ENCODE results near the gene STX8.
"Not testable (repeated sequence)": the region's sequence is repeated elsewhere in the genome, so short reads cannot be mapped to it uniquely, and the experiment has no call there.

Gene STX8

GRCh38 chr17:9575381-9576101 is at the start of gene STX8:
TSS of gene STX8 (minus strand) at chr17:9575820. CDS start at chr17:9575808, 12 bp downstream.
- peak; percentile 84 to 98 (median 90) for DNase-seq
- intact Hi-C loops (cut with DNase I): no loop called here

GRCh38 chr17:9622961-9623360 is 47.3 kb upstream of the STX8 start:
- intact Hi-C loops (cut with DNase I): loop anchor here (10.0 kb wide), 1 partner anchor 62 kb away; no protein-coding TSS in a partner anchor
- no peak for DNase-seq

DNA sequence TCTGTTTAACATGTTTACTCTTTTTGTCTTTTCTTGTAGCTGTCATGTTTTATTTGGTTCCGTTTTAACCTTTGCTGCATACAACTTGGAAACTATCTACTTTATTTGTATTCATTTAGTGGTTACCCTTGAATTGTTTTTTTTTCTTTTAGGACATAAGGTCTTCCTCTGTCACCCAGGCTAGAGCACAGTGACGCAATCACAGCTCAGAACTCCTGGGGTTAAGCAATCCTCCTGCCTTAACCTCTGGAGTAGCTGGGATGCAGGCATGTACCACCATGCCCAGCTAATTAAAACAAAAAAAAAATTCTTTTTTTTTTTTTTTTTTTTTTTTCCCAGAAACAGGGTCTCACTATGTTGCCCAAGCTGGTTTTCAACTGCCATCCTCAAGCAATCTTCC is 39.9 kb upstream of the STX8 start:
- intact Hi-C loops (cut with DNase I): no loop called here
- no peak for DNase-seq

DNA sequence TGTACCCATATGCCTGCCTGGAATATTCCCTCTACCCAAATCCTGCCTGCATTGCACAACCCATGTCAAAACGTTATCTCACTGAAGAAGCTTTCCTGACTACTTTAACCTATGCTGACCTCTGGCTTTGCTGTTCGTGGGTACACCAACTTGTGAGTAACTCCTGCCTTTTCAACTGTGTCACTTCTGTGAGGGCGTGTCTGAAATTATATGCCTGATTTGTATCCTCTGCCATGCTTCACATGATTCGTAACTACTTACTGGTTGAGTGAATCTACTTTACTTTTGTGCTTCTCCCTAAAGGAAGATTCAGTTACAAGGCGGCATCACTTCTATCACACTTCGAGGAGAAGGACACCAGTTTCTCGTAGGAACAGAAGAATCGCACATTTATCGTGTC is 36.4 kb upstream of the STX8 start:
- no peak for DNase-seq
- intact Hi-C loops (cut with DNase I): no loop called here

- intact Hi-C loops (cut with DNase I): no loop called here
Observed at GRCh38 chr17:9611557-9611956, 35.9 kb upstream of the STX8 start.

GRCh38 chr17:9607058-9607457 is 31.4 kb upstream of the STX8 start:
- DNase-seq; intact Hi-C loops (cut with DNase I): not testable (repeated sequence)

More at GRCh38 chr17:9611557-9611956, 35.9 kb upstream of the STX8 start:
- no peak for DNase-seq

DNA sequence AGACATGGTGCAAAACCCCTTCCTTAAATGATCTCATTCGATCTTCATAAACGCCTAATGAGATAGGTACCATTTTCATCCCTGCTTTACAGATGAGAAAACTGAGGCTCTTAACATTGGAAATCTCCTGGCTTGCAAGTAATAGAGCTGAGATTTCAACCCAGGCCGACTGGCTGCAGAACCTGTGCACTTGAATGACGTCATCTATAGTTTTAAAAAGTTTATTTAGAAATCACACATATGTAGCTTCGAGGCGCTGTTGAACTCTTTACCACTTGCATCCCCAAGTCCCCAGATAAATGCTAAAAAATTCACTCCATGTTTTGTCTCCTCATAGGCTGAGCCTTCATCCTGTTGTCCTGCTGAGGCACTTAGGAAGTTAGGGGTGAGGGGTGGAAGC is 30.8 kb upstream of the STX8 start:
- no peak for DNase-seq
- intact Hi-C loops (cut with DNase I): no loop called here

GRCh38 chr17:9604583-9604982 is 29.0 kb upstream of the STX8 start:
- DNase-seq; intact Hi-C loops (cut with DNase I): not testable (repeated sequence)

DNA sequence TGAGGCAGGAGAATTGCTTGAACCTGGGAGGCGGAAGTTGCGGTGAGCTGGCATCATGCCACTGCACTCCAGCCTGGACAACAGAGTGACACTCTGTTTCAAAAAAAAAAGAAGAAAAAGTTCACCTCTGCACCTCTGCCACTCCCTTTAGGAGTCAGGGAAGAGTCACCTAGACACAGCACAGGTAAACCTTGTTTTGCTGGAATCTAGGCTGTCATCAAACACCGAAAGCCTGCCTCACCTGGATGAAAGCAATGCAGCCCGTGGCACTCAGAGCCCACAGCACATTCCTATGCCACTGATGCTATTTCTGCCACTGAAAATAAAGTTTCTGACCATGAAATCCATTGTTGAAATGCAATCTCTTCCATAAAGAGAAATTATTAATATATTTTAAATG is 23.0 kb upstream of the STX8 start:
- intact Hi-C loops (cut with DNase I): no loop called here
- no peak for DNase-seq

- DNase-seq; intact Hi-C loops (cut with DNase I): not testable (repeated sequence)
Observed at GRCh38 chr17:9597638-9598037, 22.0 kb upstream of the STX8 start.

GRCh38 chr17:9594065-9594464 is 18.4 kb upstream of the STX8 start:
- peak in 2 of 10 donors; percentile 12 to 28 for DNase-seq
- intact Hi-C loops (cut with DNase I): no loop called here

GRCh38 chr17:9587969-9588656 is 12.5 kb upstream of the STX8 start:
- peak in 6 of 10 donors; percentile 8 to 86 (median 55) for DNase-seq
- intact Hi-C loops (cut with DNase I): no loop called here

- DNase-seq: no peak
Observed at GRCh38 chr17:9577373-9577709, 1.7 kb upstream of the STX8 start.

GRCh38 chr17:9576521-9577372 is 1.1 kb upstream of the STX8 start, which contains the start of gene CFAP52:
TSS of gene CFAP52 (plus strand) at chr17:9576642. CDS start at chr17:9576696, 54 bp downstream.
- intact Hi-C loops (cut with DNase I): no loop called here
- DNase-seq: peak; percentile 73 to 96 (median 80)

More at GRCh38 chr17:9577373-9577709, 1.7 kb upstream of the STX8 start:
- intact Hi-C loops (cut with DNase I): no loop called here

- intact Hi-C loops (cut with DNase I): no loop called here
- DNase-seq: no peak
Observed at GRCh38 chr17:9571201-9571600, 4.4 kb downstream of the STX8 start.

- intact Hi-C loops (cut with DNase I): no loop called here
- DNase-seq: no peak
Observed at GRCh38 chr17:9568957-9569588, 6.5 kb downstream of the STX8 start.

- intact Hi-C loops (cut with DNase I): no loop called here
- DNase-seq: no peak
Observed at GRCh38 chr17:9568004-9568403, 7.6 kb downstream of the STX8 start.

GRCh38 chr17:9566739-9567138 is 8.9 kb downstream of the STX8 start:
- DNase-seq; intact Hi-C loops (cut with DNase I): not testable (repeated sequence)

GRCh38 chr17:9566067-9566466 is 9.6 kb downstream of the STX8 start:
- DNase-seq: no peak
- intact Hi-C loops (cut with DNase I): no loop called here

- no peak for DNase-seq
- intact Hi-C loops (cut with DNase I): no loop called here
Observed at GRCh38 chr17:9564104-9564503, 11.5 kb downstream of the STX8 start.

Data from posterior cingulate gyrus (tissue), 11 donors.